GM19025 (cell line): ENCODE data around the gene SLC48A1.

Source experiments
- ATAC-seq: cut with Tn5 transposase; IDR thresholded peaks from one replicate; pipeline ENCODE4 v1.9.1; 2021; ENCODE audit warnings: mild to moderate bottlenecking, low read depth, moderate library complexity; ENCODE audit not compliant: unreplicated experiment

Gene SLC48A1

DNA sequence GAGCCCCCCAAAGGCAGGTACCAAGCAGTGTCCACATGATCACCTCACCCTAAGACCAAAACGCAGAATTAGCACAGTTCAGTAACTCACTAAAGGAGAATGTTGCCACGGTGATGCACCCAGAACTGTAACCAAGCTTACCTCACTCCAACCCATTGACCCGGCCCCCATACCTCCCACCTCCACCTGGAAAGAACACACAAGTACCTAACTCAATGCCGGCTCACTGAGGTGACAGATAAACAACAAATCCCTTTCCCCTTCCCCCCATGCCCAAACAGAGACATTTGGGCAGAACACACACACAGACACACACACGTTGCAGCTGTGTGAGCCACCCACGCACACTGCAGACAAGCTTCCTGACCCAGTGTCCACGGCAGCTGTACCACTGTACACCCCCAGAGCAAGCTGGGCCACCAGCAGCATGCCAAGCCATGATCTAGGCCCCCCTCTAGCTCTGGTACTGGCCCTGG, 15.6 kb upstream of the SLC48A1 start:
- no peak for ATAC-seq

DNA sequence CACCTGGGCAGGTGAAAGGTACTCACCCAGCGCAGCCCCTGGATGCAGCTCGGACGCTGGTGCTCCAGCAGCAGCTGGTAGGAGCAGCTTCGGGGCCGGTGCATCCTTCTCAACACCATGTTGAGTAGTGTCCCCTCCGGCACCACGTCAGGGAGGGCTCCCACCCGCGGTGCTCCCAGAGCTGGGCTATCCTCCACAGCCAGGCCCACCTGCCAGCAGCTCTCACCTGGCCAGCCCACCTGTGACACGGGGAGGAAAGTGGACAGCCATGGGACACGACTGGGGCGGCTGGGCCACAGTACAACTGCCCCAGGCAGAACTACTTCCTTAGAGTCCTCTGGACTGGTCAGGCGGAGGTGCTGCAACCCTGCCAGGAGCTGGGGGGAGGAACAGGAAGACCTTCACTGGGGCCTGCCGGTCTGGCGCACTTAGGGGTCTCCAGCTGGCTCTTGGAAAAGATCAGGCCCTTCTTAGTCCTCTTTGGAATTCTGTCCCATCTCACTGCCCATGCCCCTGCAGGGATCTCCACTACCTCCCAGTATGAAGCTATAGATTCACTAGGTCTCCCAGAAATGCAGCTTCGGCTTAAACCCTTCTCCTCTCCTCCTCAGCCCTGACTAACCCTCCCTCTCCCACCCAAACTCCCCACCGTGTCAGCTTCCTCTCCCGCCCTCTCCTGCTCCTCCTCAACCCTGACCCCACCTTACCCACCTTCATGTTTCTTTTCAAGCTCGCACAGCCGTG, 15.0 kb upstream of the SLC48A1 start:
- ATAC-seq, result no peak

DNA sequence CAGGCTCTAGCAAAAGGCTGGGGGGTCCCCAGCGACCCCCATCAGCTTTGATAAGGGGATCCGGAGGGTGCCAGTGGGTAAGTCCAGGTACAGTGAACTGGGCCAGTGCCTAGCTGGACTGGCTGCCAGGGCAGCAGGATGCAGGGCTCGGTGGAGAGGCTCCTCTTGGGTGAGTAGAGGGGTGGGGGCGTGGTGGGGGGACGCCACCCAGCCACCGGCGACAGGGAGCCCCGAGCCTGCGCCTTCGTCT, 14.5 kb upstream of the SLC48A1 start:
- ATAC-seq, result no peak

DNA sequence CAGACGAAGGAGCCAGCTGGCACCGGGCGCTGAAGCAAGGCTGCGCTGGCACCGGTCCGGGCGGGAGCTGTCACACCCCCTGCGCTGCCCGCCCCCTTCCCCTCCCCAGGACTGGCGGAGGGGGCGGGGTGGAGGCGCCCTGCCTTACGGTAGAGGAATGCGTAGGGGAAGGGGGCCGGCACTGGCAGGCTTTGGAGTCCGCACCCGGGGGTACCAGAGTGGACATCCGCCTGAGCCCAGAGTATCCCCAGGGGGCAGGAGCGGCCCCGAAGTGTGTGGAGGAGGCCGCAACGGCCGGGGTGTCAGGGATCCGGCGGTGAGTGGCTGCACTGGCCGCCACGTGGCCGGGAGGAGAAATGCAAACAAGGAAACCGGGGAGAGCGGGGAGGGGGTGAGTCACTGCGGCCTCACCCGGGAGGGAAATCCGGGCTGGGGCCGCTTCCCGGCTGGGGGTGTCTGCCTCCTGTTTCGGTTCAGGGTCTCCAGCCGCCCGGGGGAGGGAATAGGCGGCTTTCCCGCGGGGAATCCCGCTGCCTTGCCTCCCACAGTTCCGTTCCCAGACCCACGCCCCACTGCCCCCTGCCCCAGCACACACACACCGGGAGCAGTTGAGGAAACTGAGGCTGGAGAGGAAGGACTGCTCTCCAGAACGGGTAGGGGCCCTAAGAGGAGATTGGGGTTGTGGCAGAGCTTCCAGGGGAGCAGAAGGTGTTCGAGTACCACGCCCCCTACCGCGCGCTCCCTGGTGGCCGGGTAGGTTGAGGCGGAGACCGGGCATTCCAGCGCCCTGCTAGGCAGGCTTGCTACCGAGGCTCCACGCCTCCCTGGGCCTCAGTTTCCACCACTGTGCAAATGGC, 14.0 kb upstream of the SLC48A1 start, which contains the start of gene RAPGEF3:
Gene RAPGEF3 (minus strand): TSS at position 47 of the 857 bp plus-strand sequence. CDS start 324 bp downstream, outside the sequence.
- peak; percentile 42 for ATAC-seq

DNA sequence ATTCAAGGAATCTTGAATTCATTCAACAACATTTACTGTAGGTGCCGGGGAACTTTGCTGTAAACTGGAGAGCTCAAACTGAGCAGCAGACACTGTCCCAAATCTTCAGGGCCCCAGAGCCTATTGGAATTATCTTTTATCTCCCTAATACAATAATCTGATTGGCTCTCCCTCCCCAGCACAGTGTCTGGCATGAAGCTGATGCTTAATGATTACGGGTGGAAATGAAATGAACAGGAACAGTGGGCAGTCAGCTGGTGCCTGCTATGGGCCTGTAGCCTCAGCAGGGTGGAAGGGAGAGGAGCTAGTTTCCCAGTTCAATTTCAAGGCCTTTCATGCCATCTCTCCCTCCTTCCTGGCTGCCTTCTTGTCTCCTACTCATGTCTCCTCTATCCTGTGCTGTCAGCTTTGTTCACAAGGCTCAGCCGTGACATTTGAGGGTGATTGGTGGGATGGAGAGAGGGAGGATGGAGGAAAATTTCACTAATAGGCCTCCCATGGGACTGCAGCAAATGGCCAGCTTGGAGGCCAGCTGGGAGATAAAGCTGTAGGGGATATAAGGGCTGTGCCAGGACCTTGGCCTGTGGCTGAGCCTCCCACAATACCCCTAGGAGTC, 10.1 kb upstream of the SLC48A1 start:
- no peak for ATAC-seq

DNA sequence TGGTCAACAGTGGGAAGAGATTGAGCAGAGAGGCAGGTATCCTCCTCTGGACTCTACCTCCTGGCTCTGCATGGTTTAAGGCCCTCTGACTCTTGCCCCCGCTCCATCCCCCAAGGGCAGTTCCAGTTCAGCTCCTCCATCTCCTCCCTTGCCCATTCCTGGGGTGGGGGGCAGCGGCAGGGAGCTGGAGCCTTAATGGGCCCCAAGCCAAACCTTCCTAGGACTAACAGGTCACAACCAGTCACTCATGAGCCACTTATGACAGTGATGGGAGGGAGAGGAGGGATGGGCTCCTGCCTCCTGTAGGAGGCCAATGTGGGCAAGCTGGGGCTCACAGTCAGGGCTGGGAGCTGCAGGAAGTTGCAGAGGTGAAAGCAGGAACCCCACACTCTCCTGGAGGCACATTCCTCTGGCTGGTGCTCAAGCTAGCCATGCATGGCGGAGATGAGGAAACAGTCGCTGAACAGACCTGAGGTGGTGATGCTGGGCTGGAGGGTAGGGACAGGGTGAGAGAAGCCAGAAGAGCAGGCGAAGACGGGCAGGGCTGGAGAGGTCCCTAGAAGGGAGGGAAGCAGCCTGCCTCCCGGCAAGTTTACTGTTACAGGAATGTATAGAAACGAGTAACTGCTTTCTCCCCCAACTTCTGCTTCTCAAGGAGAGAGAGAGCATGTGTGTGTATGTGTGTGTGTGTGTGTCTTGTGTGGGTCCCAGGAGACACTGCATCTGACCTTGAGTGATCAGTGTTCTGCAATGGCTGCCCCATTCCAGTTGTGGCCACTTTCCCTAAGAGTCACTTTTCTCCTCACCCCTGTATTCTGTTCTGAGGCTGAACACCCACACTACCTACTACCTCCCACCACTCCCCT, 9.3 kb upstream of the SLC48A1 start:
- no peak for ATAC-seq

DNA sequence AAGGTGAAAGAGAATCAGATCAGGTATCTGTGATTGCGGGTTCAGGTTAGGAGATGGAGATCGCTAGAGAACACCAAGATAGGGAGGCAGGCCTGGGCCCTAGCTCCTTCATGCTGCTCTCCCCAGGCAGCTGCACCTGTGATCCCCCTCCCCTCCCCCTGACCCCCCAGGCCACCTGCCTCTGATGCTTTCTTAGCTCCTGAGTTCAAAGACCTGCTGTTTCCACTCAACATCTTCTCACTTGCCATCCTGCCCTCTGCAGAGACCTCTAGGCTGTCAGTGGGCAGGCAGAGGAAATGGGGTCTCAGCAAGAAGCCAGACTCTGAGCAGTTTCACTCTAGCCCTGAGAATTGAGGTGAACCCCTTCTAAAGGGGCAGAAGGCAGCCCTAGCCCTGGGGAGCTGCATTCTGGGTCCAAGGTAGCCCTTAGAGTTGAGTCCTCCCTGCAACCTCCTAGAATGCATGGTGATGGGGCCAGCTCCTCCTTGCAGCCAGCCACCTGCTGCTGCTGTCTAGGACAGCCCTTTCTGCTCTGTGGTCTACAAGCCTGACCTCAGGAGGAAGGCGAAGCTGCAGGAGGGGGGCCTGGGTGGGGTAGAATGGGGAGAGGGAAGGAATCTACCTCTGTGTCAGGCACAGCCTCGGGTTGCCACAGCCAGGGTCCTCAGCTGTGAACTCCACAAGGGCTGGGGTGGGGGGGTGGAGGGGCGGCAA, 6.4 kb upstream of the SLC48A1 start:
- ATAC-seq, result no peak

DNA sequence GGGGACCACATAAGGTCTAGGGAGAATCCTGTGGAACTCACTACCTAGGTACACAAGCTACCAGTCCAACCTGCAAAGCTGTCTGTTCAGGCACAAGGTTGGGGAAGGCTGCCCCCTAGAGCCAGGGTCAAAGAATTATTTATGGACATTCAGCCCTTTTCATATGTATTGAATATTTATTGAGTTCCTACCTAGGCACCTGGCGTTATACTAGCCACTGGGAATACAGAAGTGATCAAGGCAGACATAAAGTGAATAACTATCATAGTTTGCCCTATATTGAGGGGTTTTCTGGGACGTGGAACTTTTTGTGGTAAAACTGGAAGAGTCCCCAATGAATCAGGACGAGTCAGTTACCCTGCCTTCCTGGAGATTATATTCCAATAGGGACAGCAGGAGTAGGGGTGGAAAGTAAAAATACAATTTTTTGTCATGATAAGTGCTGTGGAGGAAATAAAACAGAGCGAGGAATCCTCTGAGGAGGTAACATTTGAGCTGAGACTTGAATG, 5.8 kb upstream of the SLC48A1 start:
- ATAC-seq, result peak; percentile 51

DNA sequence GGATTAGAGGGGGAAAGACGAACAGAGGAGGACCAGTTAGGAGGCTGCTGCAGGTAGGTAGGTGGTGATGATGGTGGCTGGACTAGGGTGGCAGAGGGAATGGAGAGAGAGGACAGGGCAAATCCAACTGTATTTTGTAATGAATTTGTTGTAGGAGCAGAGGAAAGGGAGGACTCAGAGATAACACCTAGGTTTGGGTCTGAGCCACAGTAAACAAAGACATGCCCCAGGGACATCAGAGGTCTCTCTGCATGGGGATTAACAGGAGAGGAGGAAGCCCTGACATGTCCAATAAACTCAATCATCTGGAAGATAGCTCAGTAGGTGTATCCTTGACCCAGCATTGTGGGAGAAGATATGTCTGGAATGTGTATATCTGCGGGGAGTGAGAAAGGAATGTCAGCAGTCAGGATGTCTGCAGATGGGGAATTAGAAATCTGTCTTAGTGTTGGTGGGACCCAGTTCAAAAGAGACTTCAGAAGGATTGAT, 4.7 kb upstream of the SLC48A1 start:
- no peak for ATAC-seq

DNA sequence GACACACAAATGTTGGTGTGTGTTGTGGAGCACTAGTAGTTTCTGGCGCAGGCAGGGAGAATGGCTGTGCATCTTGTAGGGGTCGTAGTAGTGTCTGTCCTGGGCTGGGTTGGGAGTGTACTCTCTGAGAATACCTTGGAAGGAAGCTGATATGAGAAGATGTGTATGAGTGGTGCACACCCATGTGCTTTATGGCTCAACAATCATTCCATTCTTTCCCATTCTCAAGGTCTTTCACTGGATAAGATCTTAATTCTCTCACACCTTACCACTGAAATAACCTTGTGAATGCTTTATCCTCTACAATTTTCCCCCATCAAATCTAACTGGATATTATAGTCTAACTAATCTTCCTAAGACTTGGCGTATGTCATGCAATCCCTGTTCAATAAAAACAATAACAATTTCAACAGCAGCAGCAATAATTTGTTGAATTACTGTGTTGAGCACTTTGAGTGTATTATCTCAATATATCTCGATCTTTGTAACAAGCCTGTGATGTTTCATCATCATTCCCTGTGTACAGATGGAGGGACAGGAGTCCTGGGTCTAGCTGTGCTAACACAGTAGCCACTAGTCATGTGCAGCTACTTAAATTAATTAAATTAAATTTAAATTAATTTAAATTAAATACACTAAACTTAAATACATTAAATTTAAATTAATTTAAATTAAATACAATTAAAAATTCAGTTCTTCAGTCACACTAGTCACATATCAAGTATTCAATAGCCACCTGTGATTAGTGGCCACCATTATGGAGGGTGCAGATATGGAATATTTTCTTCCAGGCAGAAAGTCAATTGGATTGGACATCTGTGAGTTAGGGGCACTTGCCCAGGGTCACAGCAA, 3.6 kb upstream of the SLC48A1 start:
- ATAC-seq, result no peak

DNA sequence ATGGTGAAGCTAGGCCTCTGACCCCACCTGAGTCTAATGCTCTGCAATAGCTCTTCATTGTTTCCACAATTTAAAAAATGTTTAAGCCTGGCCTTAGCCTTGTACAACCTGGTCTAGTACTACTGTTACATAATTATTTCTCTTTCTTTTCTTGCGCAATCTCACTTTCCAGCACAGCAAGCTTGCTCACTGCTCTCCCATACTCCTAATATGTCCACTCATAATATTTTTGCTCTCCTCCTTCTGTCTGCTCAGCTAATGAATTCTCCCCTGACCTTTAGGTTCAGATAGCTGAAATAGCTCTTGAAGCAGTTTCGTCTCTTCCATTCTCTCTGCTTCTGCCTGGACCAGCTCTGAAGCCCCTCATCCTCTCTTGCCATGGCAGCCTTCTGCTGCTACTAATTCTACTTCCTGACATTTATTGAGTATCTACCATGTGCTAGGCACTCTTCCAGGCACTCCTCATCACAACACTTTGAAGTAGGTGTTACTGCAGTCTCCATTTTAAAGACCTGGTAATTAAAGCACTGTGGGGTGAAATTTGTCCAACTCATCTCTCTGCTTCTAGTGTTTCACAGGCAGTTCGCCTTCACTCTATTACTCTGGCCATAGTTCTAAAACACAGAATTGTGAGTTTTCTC, 2.8 kb upstream of the SLC48A1 start:
- no peak for ATAC-seq

DNA sequence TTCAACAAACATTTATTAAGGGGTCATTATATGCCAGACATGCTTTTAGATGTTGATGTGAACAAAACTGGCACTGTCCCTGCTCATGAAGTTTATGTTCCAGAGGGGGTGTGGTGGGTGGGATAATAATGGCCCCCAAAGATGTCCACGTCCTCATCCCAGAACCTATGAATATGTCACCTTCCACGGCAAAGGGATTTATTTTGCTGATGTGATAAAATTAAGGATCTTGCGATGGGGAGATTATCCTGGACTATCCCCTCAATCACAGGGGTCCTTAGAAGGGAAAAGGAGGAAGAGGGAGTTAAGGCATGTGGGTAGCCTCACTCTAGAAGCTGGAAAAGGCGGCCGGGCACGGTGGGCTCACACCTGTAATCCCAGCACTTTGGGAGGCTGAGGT, 1.7 kb upstream of the SLC48A1 start:
- ATAC-seq, result no peak

DNA sequence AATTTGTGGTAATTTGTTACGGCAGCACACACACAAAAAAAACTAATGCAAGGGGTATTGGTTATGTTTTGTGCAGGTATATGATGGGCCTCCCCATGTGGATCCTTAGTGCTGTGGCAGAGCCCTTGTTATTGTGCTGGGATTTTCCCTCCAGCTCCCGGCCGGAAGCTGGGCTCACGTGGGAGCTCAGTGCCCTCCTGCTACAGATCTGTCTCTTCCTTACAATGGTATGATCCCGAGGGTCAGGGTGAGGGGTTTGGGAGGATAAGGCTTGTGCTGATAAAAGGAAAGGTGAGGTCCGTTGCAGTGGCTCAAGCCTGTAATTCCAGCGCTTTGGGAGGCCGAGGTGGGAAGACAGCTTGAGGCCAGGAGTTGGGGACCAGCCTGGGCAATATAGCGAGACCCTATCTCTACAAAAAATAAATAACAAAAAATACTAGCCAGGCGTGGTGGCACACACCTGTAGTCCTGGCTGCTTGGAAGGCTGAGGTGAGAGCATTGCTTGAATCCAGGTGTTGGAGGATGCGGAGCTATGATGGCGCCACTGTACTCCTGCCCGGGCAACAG, 861 bp upstream of the SLC48A1 start:
- ATAC-seq, result no peak

DNA sequence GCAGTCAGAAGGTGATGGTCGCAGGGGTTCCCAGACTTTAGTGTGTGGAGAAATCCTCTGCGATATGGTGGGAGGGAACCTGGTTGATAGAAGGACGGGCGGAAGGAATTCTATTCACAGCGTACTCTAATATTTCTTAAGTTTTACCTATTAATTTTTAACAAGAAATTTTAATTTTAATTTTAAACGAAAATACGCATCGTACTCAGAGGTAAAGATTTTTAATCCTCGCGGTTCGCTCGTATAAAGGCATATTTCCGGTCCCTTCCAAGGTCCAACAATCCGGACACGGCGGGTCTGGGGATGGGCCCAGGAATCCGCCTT, 338 bp upstream of the SLC48A1 start:
- no peak for ATAC-seq

DNA sequence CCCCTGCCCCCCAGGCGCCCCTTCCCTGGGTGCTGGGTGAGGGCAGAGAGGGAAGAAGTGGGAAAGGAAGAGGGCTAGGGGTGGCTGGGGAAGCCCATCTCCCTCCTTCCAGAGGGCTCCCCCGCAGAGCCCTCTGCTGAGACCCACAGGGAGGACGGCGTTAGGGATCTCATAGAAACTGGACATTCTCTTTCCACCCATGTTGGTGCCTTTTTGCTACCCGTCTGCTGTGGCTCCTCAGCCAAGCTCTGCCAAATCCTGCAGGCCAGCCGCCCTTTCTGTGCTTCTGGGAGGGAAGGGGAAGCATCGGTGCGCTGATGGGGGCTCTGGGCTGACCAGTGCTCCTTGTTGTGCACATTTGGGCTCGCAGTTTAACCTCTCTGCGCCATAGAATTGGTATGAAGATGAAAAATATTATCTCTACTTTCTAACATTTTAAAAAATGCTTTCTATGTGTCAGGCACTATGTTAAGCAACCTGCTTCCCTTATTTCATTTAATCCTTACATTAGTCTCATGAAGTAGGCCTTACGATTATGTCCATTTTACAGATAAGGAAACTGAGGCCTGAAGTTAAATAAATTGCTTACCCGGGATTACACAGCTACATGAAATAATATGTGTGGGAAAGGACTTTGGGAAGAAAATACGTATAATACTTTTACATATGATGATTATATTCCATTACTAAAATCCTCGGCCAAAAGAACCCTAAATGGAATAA, 981 bp downstream of the SLC48A1 start:
- no peak for ATAC-seq

DNA sequence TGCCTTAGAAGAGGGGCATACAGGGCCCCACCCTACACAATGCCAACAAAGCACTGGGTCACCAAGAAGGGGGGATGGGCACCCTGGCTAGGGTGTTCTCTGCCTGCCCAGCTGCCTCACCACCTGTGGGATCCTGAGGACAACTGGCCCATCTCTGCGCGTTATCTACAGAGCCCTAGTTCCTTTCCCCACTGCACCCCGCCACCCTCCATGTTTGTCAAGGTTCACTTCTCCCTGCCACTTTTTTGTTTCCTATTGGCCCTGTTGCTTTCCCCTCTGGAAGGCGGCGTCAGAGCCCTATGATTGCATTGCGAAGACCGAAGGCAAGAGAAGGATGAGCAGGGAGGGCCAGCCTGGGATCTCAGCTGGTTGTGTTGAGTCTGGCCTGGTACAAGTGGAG, 1.6 kb downstream of the SLC48A1 start:
- ATAC-seq, result no peak
